Inflammatory macrophage treated with lipopolysaccharide for 1 hour (primary cell): Measurements from ENCODE around the gene POFUT1.
"Not testable (repeated sequence)": the region's sequence is repeated elsewhere in the genome, so short reads cannot be mapped to it uniquely, and the experiment has no call there.

Experiments
- DNase-seq, 2 donors: peaks; one replicate each; pipeline ENCODE4 v3.0.0-alpha.2; 2020 to 2022

Gene POFUT1

GRCh38 chr20:32207626-32208498, at the start of gene POFUT1, which contains the start of gene PLAGL2:
Gene POFUT1 (plus strand): TSS chr20:32207880. CDS start chr20:32207942, 62 bp downstream.
Gene PLAGL2 (minus strand): TSS chr20:32207743. CDS start chr20:32202178, 5,565 bp downstream.
- DNase-seq: peak; percentile 88 to 96

GRCh38 chr20:32158351-32158750, 49.3 kb upstream of the POFUT1 start:
- no peak for DNase-seq

DNA sequence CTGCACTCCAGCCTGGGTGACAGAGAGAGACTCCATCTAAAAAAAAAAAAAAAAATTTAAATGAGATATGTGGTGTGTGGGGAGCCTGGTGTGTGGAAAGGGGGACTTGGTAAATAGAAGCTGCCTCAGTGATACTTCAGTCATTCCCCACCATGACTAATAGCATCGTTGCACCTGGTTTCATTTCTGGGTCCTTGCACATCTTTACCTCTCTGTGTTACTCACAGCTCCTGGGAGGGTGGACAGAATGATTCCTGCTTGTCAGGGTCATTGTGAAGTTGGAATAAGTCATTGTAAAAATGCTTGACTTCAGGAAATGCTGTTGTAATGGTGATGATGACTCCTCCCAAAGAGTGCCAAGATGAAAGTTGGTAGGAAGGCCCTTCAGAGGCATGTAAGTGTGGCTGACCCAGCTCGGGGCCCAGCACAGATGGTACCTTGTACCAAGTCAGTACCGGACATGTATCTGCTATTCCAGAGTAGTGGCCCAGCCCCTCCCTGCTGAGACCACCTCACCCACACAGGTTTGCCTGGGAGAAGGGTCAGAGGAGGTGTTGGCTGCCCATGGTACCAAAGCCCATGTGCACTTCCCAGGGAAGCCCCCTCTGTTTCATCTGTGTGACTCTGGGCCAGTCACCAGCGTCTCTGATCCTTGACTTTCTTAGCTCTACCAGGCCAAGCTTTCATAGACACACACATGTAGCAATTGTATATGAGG, 48.6 kb upstream of the POFUT1 start:
- no peak for DNase-seq

DNA sequence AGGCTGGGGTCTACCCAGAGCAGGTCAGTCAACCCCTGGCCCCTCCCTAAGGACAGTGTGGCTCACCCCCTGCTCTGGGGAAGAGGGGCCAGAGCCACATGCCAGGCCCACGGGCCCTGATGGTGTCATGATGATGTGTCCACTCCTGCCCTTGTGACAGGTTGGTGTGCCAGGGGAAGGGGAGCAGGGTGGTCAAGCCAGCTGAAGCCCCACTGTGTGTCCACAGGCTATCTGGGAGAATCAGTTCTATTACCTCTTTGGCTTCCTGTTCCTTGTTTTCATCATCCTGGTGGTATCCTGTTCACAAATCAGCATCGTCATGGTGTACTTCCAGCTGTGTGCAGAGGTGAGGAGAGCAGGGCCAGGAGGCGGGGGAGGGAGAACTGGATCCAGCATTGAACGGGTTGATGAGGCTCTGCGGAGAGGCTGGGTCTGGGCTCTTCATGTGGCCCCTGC, 47.9 kb upstream of the POFUT1 start:
- DNase-seq: no peak

GRCh38 chr20:32160341-32160740, 47.3 kb upstream of the POFUT1 start:
- no peak for DNase-seq

DNA sequence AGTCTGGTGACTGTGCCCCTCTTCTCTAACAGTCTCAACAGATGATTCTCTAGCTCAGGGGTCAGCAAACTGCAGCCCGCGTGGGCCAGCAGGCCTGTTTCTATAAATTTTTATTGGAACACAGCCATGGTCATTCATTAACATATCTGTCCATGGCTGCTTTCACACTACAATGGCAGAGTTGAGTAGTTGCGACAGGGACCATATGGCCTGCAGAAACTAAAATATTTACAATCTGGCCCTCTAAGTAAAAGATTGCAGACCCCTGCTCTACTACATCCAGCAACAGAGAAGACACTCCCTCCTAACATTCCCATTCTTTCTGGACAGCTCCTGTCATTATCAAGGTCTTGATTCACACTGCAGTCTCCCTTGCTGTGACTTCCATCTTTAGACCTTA, 45.3 kb upstream of the POFUT1 start:
- no peak for DNase-seq

- no peak for DNase-seq
Measured at GRCh38 chr20:32163951-32164350, 43.7 kb upstream of the POFUT1 start.

DNA sequence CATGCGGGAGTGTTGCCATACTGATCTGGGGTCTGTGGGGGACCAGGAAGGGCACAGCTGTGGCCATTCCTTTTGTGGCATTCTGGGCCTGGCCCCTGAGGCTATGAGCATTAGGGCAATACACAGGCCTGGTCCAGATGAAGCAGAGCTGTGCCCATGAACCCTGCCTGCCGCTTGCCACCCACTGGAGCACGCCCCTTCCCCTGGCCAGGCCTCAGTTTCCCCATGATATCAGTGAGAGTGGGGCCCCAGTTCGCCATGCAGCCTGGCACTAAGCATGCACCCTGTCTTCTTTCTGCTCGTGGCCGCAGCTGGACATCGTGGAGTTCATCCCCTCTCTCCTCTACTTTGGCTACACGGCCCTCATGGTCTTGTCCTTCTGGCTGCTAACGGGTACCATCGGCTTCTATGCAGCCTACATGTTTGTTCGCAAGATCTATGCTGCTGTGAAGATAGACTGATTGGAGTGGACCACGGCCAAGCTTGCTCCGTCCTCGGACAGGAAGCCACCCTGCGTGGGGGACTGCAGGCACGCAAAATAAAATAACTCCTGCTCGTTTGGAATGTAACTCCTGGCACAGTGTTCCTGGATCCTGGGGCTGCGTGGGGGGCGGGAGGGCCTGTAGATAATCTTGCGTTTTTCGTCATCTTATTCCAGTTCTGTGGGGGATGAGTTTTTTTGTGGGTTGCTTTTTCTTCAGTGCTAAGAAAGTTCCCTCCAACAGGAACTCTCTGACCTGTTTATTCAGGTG, 42.5 kb upstream of the POFUT1 start:
- DNase-seq: no peak

- no peak for DNase-seq
Measured at GRCh38 chr20:32165836-32166545, 41.7 kb upstream of the POFUT1 start.

- DNase-seq: no peak
Measured at GRCh38 chr20:32167552-32167951, 40.1 kb upstream of the POFUT1 start.

GRCh38 chr20:32168184-32168910, 39.3 kb upstream of the POFUT1 start:
- no peak for DNase-seq

DNA sequence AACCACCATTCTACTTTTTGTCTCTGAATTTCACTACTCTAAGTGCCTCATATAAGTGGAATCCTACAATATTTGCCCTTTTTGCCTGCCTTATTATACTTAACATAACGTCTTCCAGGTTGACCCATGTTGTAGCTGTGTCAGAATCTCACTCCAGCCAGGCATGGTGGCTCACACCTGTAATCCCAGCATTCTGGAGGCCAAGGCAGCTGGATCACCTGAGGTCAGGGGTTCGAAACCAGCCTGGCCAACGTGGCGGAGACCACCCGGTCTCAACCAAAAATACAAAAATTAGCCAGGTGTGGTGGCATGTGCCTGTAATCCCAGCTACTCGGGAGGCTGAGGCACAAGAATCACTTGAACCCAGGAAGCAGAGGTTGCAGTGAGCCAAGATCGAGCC, 30.0 kb upstream of the POFUT1 start:
- not testable (repeated sequence) for DNase-seq

GRCh38 chr20:32179515-32179914, 28.2 kb upstream of the POFUT1 start:
- no peak for DNase-seq

- DNase-seq: no peak
Measured at GRCh38 chr20:32179934-32180333, 27.7 kb upstream of the POFUT1 start.

DNA sequence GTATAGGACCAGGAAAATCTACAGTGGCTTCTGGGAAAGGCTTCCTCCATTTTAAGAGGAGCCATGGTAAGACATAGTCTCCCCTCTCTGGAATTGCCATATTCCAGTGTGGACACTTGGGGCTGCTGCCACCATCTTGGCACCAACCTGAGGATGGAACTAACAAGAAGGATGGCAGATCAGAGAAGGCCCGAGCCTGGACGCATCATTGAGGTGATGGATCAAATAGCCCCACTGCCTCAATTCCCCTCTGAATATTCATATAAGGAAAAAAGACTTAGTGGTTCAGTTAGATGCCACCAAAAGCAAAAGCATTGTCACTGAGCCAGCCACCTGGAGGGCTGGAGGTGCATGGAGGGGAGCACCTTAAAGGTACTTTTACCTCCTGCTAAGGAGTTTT, 26.1 kb upstream of the POFUT1 start:
- DNase-seq: no peak

DNA sequence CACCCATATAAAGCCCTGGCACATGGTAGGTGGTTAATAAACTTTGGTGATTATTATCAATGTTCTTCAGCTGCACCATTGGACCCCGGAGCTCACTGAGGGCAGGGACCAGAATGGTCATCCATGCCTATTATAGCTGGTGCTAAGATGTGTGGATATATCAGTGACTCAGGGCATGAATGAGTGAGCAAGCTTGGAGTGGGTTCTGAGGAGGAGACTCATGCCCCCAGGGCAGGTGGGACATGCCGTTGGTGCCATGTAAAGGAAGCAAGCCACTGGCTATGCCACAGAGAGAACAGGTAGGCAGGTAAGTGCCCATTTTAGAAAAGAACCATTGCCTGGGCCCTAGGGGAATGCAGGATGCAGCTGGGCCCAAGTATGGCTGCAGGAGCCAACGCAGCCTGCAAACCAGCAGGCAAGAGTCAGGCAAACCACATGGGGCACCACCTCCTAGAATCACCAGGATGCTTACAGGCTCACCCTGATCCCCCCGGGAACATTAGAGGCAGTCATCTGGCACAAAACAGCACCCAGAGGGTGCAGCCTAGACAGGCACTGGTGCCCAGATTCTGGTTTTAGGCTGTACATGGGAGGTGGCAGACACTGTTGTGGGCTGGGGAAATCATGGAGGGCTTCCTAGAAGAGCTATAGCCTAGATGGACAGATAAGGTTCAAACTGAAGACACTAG, 23.6 kb upstream of the POFUT1 start:
- DNase-seq: no peak

- no peak for DNase-seq
Measured at GRCh38 chr20:32184961-32185603, 22.6 kb upstream of the POFUT1 start.

GRCh38 chr20:32186506-32186905, 21.2 kb upstream of the POFUT1 start:
- no peak for DNase-seq

- DNase-seq: no peak
Measured at GRCh38 chr20:32188376-32189122, 19.1 kb upstream of the POFUT1 start.

DNA sequence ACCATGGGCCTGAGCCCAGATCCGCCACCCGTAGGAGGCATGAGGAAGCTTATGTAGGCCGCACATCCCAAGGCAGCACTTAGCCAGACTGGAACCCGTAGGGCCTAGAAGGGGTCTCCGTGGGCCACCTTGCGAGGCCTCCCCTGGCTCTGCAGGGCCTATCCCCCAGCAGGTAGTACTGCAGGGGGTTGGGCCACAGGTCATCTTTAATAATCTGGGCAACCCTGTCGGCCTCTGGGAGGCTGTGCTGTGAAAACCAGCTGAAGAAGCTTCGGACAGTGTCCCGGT, 18.6 kb upstream of the POFUT1 start:
- DNase-seq: no peak
